Choroid plexus epithelial cell (primary cell): Measurements from ENCODE around the gene SAMM50.

Source experiments
- DNase-seq: peaks from one replicate; pipeline ENCODE4 v3.0.0-alpha.2; 2010; ENCODE audit warnings: low read depth
- H3K4me3 ChIP-seq: 2 replicates; pipeline ENCODE4 v1.5.1; 2011; ENCODE audit warnings: low read depth, mild to moderate bottlenecking, control low read depth, low read length, moderate library complexity
- CTCF ChIP-seq: conservative IDR thresholded peaks from 2 replicates; pipeline ENCODE4 v1.5.1; 2011; ENCODE audit warnings: low read depth, mild to moderate bottlenecking, control low read depth, inconsistent platforms, low read length, moderate library complexity

The SAMM50 gene

GRCh38 chr22:44045145-44045544, 89.9 kb downstream of the SAMM50 start:
- no peak for TF ChIP-seq CTCF
- no peak overlapping the region for H3K4me3 ChIP-seq
- no peak for DNase-seq
